Stimulated activated CD4-positive, alpha-beta T cell treated with anti-CD3 and anti-CD28 coated beads, Interleukin-4, amount 100 ng/mL, for 1 hour (primary cell): ENCODE data around the gene MT1B.

Experiments
- DNase-seq: peaks from one replicate; pipeline ENCODE4 v3.0.0-alpha.2; 2020

MT1B gene

GRCh38 chr16:56651586-56651985, at the start of gene MT1B:
Gene MT1B, plus strand, starts transcription at chr16:56651886. Its CDS starts 68 bp downstream, at chr16:56651954.
- no peak for DNase-seq

- DNase-seq = no peak
Measured at GRCh38 chr16:56603589-56603988, 48.1 kb upstream of the MT1B start.

GRCh38 chr16:56604966-56605365, 46.7 kb upstream of the MT1B start:
- DNase-seq = no peak

GRCh38 chr16:56605475-56605874, 46.2 kb upstream of the MT1B start:
- no peak for DNase-seq

GRCh38 chr16:56606071-56606475, 45.6 kb upstream of the MT1B start:
- no peak for DNase-seq

GRCh38 chr16:56606476-56607108, 45.1 kb upstream of the MT1B start:
- DNase-seq = no peak

GRCh38 chr16:56607109-56607618, 44.5 kb upstream of the MT1B start:
- DNase-seq = no peak

GRCh38 chr16:56607675-56608042, 44.0 kb upstream of the MT1B start:
- no peak for DNase-seq

- DNase-seq = peak; percentile 92
Measured at GRCh38 chr16:56608043-56608875, 43.4 kb upstream of the MT1B start, which contains the start of gene MT2A. Gene MT2A, plus strand, starts transcription at chr16:56608584. Its CDS starts 72 bp downstream, at chr16:56608656.

GRCh38 chr16:56608876-56609462, 42.7 kb upstream of the MT1B start:
- no peak for DNase-seq

- peak; percentile 70 for DNase-seq
Measured at GRCh38 chr16:56609463-56609921, 42.2 kb upstream of the MT1B start.

GRCh38 chr16:56610017-56610608, 41.6 kb upstream of the MT1B start:
- DNase-seq = peak; percentile 76

- DNase-seq = no peak
Measured at GRCh38 chr16:56610609-56611111, 41.0 kb upstream of the MT1B start.

- DNase-seq = no peak
Measured at GRCh38 chr16:56611281-56611833, 40.3 kb upstream of the MT1B start.

- DNase-seq = no peak
Measured at GRCh38 chr16:56613706-56614105, 38.0 kb upstream of the MT1B start.

- no peak for DNase-seq
Measured at GRCh38 chr16:56614549-56614991, 37.1 kb upstream of the MT1B start.

- DNase-seq = no peak
Measured at GRCh38 chr16:56615353-56615752, 36.3 kb upstream of the MT1B start.

- DNase-seq = no peak
Measured at GRCh38 chr16:56616608-56617211, 35.0 kb upstream of the MT1B start.

- peak; percentile 67 for DNase-seq
Measured at GRCh38 chr16:56617212-56618085, 34.2 kb upstream of the MT1B start.

GRCh38 chr16:56618138-56618537, 33.5 kb upstream of the MT1B start:
- DNase-seq = no peak

- DNase-seq = no peak
Measured at GRCh38 chr16:56620339-56620897, 31.3 kb upstream of the MT1B start.
